22Rv1 (cell line): ENCODE results near the gene PRAME.

Experiments
- ZFX ChIP-seq: fragments of 450-650 bp; IDR thresholded peaks from 2 replicates; pipeline ENCODE4 v1.6.1; 2017; ENCODE audit warnings: antibody characterized with exemption, borderline replicate concordance
- TF ChIP-seq, protein P1 (sequence below): fragments of 450-650 bp; IDR thresholded peaks from 2 replicates; pipeline ENCODE4 v1.5.1; 2017; ENCODE audit warnings: mild to moderate bottlenecking

DNA sequence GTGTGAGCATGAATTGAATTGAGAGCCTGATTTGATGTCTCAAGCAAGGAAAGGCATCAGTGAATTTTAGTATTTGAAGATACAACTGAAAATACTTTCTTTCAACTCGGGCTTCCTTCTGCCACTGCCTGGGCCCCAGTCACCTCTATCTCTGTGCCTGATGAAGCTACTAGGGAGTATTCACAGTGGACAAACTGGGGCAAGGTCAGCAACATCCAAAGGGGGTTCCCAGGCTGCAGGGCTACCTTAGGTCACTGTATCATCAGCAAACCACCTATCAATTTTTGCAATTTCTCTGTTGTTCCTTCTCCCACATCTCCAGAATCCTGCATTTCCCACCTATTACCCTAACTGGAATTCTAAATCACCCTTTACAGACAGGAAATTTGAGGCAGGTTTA, 10.2 kb downstream of the PRAME start:
- TF ChIP-seq, protein P1, sequence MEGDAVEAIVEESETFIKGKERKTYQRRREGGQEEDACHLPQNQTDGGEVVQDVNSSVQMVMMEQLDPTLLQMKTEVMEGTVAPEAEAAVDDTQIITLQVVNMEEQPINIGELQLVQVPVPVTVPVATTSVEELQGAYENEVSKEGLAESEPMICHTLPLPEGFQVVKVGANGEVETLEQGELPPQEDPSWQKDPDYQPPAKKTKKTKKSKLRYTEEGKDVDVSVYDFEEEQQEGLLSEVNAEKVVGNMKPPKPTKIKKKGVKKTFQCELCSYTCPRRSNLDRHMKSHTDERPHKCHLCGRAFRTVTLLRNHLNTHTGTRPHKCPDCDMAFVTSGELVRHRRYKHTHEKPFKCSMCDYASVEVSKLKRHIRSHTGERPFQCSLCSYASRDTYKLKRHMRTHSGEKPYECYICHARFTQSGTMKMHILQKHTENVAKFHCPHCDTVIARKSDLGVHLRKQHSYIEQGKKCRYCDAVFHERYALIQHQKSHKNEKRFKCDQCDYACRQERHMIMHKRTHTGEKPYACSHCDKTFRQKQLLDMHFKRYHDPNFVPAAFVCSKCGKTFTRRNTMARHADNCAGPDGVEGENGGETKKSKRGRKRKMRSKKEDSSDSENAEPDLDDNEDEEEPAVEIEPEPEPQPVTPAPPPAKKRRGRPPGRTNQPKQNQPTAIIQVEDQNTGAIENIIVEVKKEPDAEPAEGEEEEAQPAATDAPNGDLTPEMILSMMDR = no peak
- no peak for TF ChIP-seq ZFX
